RWPE1 (cell line): ENCODE results near the gene POR.
A peak's percentile ranks its signal among the peaks of the same experiment; 100 is the strongest.

Experiments
- CTCF ChIA-PET: fragments of 350-600 bp; sonication (Branson Sonifier 250); formaldehyde crosslinking; extraction: SDS; loops from one replicate; lab custom pipeline; 2021; lab: Yijun Ruan, JAX
- POLR2A ChIA-PET: fragments of 400-600 bp; formaldehyde crosslinking; extraction: SDS; loops from one replicate; lab custom pipeline; 2020; ENCODE audit warnings: antibody characterized with exemption; ENCODE audit not compliant: low non-redundant PET; lab: Yijun Ruan, JAX
- DNase-seq: peaks from one replicate; pipeline ENCODE4 v3.0.0; 2012; ENCODE audit warnings: low spot score
- H3K27ac ChIP-seq: fragments of 450-650 bp; 2 replicates; pipeline ENCODE4 v1.5.1; 2017
- TF ChIP-seq, protein P1 (sequence below): fragments of 450-650 bp; conservative IDR thresholded peaks from 2 replicates; pipeline ENCODE4 v1.5.1; 2017; ENCODE audit warnings: low read depth, mild to moderate bottlenecking

POR gene

DNA sequence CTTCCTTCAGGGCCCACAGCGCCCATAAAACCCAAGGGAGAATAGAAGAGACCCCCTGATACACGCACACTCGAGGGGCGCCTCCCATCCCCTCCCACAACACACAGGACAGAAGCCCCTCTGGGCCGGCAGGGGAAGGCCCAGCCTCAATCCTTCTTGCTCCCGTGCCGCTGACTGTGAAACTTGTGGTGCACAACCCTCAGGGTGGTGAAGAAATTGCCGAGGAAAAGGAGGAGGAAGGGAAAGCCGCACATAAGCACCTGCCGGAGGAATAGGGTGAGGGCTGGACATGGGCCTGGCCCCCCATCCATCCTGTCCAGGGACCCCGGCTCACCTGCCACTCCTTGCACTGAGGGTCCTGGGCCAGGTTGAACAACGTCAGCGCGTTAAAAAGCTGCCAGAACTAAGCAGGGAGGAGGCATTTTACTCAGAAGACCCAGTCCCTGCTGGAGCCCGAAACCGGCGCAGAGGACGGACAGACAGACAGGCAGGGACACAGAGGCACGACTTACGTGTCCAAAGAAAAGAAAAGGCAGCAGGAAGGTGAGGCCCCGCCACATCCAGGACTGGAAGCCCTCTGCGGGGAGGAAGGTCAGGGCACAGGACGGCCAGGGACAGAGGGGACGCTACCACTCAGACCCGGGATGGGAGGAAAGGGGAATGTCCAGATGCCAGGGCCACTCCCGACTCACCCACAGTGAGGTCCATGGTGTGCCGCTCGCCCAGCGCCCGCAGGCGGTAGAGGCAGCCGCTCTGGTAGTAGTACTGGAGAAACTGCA, 72.3 kb downstream of the POR start:
- no peak for DNase-seq
- H3K27ac ChIP-seq: peak overlapping the region; percentile 37
- CTCF ChIA-PET: no interaction called here
- POLR2A ChIA-PET: no interaction called here
- TF ChIP-seq, protein P1, sequence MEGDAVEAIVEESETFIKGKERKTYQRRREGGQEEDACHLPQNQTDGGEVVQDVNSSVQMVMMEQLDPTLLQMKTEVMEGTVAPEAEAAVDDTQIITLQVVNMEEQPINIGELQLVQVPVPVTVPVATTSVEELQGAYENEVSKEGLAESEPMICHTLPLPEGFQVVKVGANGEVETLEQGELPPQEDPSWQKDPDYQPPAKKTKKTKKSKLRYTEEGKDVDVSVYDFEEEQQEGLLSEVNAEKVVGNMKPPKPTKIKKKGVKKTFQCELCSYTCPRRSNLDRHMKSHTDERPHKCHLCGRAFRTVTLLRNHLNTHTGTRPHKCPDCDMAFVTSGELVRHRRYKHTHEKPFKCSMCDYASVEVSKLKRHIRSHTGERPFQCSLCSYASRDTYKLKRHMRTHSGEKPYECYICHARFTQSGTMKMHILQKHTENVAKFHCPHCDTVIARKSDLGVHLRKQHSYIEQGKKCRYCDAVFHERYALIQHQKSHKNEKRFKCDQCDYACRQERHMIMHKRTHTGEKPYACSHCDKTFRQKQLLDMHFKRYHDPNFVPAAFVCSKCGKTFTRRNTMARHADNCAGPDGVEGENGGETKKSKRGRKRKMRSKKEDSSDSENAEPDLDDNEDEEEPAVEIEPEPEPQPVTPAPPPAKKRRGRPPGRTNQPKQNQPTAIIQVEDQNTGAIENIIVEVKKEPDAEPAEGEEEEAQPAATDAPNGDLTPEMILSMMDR: no peak

DNA sequence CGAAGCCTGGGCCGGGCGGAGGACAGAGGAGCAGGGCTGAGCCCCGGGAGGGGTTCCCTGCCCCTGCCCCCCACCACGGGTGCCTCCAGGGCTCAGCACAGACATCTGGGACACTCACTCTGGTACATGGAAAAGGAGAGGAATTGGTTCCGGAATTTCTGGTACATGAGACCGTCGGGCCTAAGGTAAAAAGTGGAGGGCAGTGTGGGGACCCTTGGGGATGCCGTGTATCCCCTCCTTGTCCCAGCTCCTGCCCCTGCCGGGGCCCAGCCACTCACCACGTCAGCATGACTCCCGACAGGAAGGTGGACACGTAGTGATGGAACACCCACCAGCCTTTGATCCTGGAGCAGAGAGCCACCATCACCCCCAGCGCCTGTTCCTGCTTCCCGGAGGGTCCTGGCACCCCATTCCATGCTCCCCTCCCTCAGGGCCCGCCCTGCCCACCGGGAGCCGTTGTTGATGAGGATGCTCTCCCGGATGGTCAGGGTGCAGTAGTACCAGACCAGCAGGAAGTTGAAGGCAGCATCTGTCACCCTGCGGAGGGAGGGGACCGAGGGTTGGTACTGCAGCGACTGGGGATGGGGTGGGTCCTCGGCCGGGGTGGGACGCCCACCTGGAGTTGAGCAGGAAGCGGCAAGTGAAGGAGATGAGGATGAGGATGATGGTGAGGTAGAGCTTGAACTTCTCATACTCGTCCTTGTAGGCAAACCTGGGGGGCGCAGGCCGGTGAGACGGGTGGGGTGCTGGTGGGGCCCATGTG, 73.0 kb downstream of the POR start:
- CTCF ChIA-PET: no interaction called here
- no peak for DNase-seq
- TF ChIP-seq, protein P1: no peak
- POLR2A ChIA-PET: no interaction called here
- H3K27ac ChIP-seq: peak overlapping the region; percentile 37

DNA sequence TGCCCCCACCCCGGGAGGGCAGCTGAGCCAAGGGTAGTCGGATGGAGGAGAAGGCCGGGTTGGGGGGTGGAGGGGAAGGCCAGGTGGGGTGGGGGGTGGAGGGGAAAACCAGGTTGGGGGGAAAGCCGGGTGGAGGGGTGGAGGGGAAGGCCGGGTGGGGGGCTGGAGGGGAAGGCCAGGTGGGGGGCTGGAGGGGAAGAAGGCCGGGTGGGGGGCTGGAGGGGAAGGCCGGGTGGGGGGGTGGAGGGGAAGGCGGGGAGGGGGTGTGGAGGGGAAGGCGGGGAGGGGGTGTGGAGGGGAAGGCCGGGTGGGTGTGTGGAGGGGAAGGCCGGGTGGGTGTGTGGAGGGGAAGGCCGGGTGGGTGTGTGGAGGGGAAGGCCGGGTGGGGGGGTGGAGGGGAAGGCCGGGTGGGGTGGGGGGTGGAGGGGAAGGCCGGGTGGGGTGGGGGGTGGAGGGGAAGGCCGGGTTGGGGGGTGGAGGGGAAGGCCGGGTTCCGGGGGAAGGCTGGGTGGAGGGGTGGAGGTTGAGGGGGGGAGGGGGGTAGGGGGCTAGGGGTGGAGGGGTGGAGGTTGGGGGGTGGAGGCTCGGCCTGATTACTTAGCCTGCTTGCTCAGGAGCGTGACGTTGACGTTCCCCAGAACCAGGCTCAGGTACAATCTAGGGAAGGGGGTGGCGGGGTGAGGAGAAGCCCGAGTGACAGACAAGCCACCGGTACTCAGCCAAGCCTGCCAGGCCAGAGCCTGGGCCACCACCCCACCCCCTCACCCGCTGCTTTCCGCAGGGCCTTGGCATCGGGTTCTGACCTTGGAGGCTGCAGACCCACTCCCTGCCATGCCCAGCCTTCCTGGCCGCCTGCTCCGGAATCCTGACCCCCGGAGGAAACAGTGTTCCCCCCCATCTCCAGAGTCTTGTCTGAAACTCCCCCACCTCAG, 73.9 kb downstream of the POR start:
- peak overlapping the region; percentile 76; the same call in 1 of the 2 replicates for H3K27ac ChIP-seq
- ChIA-PET POLR2A (no interaction called here), CTCF (no interaction called here)
- no peak for DNase-seq
- TF ChIP-seq, protein P1: no peak

DNA sequence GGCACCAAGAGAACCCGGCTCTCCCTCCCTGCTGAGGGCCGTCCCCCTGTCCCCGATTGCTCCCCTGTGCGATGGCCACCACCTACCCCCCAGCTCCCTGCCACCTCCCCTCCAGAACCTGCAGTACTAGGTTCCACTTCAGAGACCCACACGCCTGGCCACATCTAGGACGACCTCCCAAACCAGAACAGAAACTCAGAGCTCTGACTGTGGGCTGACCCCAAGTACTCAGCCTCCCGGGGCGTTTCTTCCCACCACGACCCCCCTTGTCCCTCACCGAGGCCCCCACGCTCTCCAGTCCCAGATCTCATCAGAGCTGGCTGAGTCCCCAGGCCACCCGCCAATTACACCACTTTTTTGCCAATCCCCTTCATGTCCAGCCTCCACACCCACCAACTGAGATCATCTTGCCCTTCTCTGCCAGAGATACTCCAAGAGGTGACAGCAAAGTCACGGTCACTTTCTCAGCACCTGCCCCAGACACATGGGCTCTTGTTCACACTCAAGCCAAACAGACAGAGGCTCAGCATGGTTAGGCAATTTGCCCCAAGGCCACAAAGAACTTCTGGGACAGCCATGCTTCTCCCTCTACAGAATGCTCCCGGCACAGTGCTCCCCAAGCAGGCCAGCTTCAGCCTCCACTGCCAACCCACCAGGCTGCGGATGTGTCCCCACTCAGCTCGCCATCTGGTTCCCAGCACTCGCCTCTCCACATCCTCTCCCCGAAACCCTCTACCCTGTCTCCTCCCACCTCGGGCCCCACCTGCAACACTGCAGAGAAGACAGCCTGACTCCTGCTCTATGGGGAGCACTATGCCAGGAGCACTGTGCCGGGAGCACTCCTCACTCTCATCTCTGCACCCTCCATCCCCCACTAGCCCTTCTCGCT, 74.8 kb downstream of the POR start:
- no peak for DNase-seq
- ChIA-PET CTCF (interaction anchor here (0.7 kb wide), 1 partner anchor 1387 kb away, joined by 5 read pairs; no protein-coding TSS in a partner anchor), POLR2A (no interaction called here)

DNA sequence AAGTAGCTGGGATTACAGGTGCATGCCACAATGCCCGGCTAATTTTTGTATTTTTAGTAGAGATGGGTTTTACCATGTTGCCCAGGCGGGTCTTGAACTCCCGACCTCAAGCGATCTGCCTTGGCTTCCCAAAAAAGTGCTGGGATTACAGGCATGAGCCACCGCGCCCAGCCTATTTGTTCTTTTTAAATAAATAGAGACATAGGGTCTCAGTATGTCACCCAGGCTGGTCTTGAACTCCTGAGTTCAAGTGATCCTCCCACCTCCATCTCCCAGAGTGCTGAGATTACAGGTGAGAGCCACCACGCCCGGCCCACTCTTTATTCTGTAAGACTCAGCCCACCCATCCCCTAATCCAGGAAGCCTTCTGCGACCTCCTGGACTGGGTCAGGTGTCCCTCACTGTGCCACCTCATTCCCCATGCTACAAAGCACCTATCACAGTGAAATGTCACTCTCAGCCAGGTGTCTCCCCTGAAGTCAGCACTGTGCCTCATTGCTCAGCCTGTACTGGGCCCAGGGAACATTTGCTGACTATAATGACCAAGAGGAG, 76.7 kb downstream of the POR start:
- DNase-seq: no peak
- TF ChIP-seq, protein P1: no peak
- CTCF ChIA-PET: interaction anchor here (0.6 kb wide), 1 partner anchor 449 kb away, joined by 3 read pairs; no protein-coding TSS in a partner anchor
- H3K27ac ChIP-seq: peak overlapping the region; percentile 76
- POLR2A ChIA-PET: no interaction called here

More for the DNA sequence above, 74.8 kb downstream of the POR start:
- H3K27ac ChIP-seq: peak overlapping the region; percentile 76
- TF ChIP-seq, protein P1: no peak
